ENCODE data around the gene CIITA.
"Not testable (repeated sequence)": the region's sequence is repeated elsewhere in the genome, so short reads cannot be mapped to it uniquely, and the experiment has no call there.

CIITA gene

DNA sequence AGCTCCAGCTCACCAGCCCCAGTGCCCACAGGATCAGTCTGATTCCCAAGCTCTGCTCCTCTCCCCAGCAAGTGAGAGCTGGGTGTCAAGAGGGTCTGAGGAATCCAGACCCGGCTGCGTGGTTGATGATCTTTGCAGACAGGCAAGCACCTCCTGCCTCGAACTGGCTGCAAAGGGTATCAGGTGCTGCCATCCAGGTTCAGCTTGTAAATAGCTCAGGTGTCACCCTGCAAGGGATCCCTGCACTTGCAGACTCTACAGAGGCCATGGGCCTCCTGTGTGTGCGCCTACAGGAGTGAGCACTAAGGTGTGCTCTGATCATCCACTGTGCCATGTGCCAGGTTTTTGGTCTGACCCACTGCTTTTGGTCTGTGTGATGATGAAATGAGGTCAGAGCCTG, 49.1 kb downstream of the CIITA start:
- DNase-seq (ENCODE audit: low read depth in 2 of 2) = no peak
- H3K4me3 ChIP-seq (replicated peaks in 1 of 2; ENCODE audit: low read depth in 2 of 2, low read length in 2 of 2) = no peak overlapping the region
- TF ChIP-seq, protein P1, sequence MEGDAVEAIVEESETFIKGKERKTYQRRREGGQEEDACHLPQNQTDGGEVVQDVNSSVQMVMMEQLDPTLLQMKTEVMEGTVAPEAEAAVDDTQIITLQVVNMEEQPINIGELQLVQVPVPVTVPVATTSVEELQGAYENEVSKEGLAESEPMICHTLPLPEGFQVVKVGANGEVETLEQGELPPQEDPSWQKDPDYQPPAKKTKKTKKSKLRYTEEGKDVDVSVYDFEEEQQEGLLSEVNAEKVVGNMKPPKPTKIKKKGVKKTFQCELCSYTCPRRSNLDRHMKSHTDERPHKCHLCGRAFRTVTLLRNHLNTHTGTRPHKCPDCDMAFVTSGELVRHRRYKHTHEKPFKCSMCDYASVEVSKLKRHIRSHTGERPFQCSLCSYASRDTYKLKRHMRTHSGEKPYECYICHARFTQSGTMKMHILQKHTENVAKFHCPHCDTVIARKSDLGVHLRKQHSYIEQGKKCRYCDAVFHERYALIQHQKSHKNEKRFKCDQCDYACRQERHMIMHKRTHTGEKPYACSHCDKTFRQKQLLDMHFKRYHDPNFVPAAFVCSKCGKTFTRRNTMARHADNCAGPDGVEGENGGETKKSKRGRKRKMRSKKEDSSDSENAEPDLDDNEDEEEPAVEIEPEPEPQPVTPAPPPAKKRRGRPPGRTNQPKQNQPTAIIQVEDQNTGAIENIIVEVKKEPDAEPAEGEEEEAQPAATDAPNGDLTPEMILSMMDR (IDR thresholded peaks at IDR 0.05; ENCODE audit: low read depth, low read length) = no peak

DNA sequence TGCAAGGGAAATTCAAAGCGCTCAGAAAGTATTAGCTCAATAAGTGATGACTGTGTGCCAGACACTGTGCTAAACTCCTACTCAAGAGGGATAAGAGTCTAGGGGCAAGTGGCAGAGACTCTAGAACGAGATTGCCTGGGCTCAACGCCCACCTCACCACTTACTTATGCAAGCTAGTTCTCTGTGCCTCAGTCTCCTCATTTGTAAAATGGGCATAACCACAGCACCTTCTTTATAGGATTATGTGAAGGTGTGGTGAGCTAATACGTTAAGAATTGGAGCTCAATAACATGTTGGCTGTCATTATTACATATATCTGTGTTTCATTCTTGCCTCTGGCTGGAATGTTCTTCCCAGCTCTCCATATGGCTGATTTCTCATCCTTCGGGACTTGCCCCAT, 49.9 kb downstream of the CIITA start:
- DNase-seq (ENCODE audit: low read depth in 2 of 2) = no peak
- H3K4me3 ChIP-seq (replicated peaks in 1 of 2; ENCODE audit: low read depth in 2 of 2, low read length in 2 of 2) = no peak overlapping the region
- TF ChIP-seq, protein P1 (IDR thresholded peaks at IDR 0.05; ENCODE audit: low read depth, low read length) = no peak

DNA sequence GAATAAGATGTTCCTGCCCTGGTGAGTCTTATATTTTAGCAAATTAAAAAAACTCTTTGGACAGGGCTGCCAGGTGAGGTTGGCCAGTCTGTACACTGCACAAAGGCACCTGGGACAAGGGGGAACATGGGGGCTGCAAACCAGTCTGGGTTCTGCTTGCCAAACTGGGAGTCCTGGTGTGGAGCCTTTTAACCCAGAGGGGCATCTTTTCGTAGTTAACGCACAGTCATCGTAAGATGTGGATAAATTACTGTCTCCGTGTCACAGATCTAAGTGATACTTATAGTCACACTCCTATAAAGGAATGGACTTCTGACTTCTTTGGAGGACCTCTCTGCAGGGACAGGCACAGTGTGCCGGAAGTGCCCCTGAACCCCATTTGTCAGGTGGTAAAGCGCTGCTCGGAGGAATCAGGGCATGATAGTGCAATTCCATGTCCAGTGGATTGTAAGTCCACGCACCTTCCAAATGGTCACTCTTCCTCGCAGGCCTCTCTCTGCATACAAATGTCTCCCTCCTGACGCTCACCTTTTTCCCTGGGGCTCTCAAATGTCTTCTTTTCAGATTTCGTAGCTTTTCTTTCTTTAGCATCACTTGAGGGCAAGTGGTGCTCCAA, 50.6 kb downstream of the CIITA start:
- TF ChIP-seq, protein P1 (IDR thresholded peaks at IDR 0.05; ENCODE audit: low read depth, low read length) = no peak
- H3K4me3 ChIP-seq (replicated peaks in 1 of 2; ENCODE audit: low read depth in 2 of 2, low read length in 2 of 2) = no peak overlapping the region

DNA sequence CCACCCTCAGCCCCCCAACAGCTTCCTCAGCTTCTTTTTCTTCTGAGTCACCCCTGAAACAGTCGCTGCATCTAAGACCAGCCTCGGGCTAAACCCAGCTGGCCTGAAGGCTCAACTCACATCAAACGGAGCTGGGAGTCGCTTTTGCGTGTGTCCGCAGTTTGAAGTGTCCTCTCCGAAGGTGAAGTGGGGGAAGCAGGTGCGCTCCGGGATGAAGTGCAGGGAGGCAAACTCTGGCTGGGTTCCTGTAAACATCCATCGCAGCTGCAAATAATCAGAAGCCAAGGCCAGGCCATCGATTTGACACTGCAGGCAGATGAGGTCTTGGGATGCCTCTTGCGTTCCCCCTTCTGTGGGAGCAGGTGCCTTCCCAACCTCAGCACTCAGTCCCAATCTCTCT, 52.1 kb downstream of the CIITA start:
- not testable (repeated sequence) for H3K4me3 ChIP-seq (replicated peaks in 1 of 2; ENCODE audit: low read depth in 2 of 2, low read length in 2 of 2); DNase-seq (ENCODE audit: low read depth in 2 of 2)

More for the DNA sequence above, 50.6 kb downstream of the CIITA start:
- DNase-seq (ENCODE audit: low read depth in 2 of 2) = no peak

DNA sequence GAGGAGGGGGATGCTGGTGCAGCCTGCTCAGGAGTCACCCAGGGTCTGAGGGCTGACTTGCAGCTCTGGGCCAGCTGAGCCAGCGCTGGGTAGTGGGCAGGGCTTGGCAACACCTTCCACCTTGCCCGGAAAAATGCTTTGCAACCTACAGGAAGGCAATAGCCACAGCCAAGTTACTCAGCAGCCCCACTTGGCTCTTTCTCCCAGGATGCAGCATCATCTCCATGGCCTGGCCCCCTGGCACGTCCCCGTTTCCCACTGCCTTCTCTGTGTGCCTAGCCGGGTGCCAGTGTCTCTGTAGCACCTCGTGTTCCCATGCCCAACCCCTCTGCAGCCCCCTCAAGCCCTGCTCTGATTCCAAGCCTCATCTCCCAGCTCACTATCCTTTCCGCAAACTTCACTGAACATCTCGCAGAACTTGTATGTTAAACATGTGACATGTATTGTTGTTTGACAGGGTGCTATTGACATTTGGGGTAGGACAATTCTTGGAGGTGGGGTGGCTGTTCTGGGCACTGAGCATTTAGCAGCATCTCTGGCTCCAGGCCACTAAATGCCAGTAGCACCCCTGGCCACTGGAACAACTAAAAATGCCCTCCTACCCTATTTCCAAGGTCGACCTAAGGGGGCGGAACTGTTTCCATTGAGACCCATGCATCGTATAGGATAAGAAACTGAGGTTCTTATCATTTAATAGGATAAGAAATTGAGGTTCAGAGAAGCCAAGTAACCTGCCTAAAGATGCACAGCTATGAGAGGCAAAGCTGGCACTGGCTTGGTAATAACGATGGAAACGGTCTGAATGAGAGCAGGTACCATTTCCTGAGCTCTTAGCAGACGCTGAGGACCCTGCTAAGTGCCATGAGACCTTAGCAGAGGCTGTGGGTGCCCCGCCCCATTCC, 53.1 kb downstream of the CIITA start:
- TF ChIP-seq, protein P1 (IDR thresholded peaks at IDR 0.05; ENCODE audit: low read depth, low read length) = no peak

DNA sequence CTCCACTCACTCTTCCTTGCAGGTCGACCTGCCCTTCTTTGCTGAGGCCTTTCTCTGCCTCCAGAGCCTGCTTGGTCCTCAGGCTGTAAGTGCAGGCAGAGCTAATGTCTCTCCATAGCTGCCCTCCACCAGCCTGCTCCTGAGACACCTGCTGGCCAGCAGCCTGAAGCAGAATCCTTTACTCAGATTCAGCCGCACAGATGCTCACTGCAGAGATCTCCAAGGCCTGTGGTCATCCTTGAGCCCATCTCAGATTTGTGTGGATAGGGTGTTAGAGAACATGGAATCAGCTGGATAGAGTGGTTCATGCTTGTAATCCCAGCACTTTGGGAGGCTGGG, 53.7 kb downstream of the CIITA start:
- no peak for DNase-seq (ENCODE audit: low read depth in 2 of 2)
- TF ChIP-seq, protein P1 (IDR thresholded peaks at IDR 0.05; ENCODE audit: low read depth, low read length) = no peak
- H3K4me3 ChIP-seq (replicated peaks in 1 of 2; ENCODE audit: low read depth in 2 of 2, low read length in 2 of 2) = no peak overlapping the region

More for the DNA sequence above, 53.1 kb downstream of the CIITA start:
- H3K4me3 ChIP-seq (replicated peaks in 1 of 2; ENCODE audit: low read depth in 2 of 2, low read length in 2 of 2) = no peak overlapping the region
- peak in 1 of 2 donors; percentile 62 for DNase-seq (ENCODE audit: low read depth in 2 of 2)

DNA sequence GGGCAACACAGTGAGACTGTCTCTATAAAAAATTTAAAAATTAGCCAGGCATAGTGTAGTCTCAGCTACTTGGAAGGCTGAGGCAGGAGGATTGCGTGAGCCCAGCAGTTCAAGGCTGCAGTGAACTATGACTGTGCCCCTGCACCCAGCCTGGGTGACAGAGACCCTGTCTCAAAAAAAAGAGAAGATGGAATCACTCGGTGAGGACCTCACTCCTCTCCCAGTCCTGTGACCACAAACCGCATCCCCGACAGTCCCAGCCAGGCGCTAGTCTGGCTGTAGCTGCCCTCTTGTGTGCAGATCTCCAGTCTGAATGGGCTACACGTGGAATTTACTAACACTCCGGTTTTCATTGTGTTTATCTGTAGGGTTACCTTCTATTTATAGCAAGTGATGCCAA, 54.1 kb downstream of the CIITA start:
- DNase-seq (ENCODE audit: low read depth in 2 of 2) = no peak
- no peak overlapping the region for H3K4me3 ChIP-seq (replicated peaks in 1 of 2; ENCODE audit: low read depth in 2 of 2, low read length in 2 of 2)
- TF ChIP-seq, protein P1 (IDR thresholded peaks at IDR 0.05; ENCODE audit: low read depth, low read length) = no peak

All from cardiac fibroblast (primary cell).